LNCaP clone FGC (cell line): ENCODE results near the gene GMDS.

Experiments
- DNase-seq: peaks from one replicate; pipeline ENCODE4 v3.0.0-alpha.2; 2011; ENCODE audit warnings: low read depth
- H3K4me3 ChIP-seq: 2 replicates; pipeline ENCODE4 v1.5.1; 2011; ENCODE audit warnings: mild to moderate bottlenecking, low read depth, low read length, control low read depth
- TF ChIP-seq, protein P1 (sequence below): IDR thresholded peaks from 2 replicates; pipeline ENCODE4 v1.5.1; 2012; ENCODE audit warnings: mild to moderate bottlenecking; ENCODE audit not compliant: control insufficient read depth, insufficient read depth; ENCODE audit errors: extremely low read depth

The GMDS gene

DNA sequence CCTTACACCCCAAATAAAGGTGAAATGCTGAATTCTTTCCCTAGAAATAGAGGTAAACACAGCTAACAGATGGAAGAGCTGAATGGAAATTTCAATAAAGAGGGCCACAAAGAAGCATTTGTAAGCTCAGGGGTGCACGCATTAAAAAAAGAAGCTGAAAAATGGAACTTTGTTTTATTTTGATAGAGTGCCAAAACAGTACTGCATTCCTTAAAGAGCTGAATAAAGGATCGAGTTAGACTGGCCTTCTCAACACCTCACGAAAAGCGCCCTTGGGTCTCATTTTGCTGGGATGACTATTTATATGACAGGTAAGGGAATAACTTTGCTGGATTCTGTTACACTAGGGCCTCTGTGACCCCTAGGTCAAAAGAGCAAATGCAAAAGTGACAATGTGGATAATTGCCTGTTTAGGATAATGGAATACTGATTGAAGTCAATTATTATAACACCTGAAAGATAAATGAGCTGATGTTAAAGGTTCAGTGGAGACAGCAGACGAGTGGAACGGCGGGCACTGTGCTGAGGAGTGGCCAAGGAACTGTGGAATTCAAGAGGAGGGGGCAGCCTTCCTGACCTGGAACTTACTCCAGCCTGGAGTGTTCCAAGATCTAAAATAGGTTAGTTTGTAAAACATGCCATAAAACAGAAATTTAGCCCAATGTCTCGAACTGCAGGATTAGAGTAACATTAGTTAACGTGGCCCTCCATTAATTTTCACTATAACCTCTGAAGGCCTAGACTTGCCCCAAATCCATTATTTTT is 467.3 kb downstream of the GMDS start:
- H3K4me3 ChIP-seq: no peak overlapping the region
- DNase-seq: no peak
- TF ChIP-seq, protein P1, sequence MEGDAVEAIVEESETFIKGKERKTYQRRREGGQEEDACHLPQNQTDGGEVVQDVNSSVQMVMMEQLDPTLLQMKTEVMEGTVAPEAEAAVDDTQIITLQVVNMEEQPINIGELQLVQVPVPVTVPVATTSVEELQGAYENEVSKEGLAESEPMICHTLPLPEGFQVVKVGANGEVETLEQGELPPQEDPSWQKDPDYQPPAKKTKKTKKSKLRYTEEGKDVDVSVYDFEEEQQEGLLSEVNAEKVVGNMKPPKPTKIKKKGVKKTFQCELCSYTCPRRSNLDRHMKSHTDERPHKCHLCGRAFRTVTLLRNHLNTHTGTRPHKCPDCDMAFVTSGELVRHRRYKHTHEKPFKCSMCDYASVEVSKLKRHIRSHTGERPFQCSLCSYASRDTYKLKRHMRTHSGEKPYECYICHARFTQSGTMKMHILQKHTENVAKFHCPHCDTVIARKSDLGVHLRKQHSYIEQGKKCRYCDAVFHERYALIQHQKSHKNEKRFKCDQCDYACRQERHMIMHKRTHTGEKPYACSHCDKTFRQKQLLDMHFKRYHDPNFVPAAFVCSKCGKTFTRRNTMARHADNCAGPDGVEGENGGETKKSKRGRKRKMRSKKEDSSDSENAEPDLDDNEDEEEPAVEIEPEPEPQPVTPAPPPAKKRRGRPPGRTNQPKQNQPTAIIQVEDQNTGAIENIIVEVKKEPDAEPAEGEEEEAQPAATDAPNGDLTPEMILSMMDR: no peak

DNA sequence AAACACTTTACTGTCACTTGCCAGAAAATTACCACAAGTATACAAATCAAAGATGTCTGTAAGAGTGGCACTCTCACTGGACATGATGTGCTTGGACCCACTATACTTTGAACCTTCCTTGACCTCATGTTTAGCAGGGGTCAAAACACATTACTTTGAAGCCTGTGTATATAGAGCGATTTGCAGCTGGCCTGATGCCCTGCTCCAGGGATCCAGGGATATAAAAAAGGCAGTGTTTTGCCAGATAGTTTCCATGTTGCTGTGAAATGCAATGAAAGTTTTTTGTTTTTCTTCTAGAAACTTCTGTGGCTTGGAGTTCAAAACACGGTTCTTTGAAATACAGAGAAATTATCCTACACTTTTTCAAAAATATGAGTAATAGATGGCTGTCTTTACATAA is 470.0 kb downstream of the GMDS start:
- TF ChIP-seq, protein P1: no peak
- DNase-seq: no peak
- H3K4me3 ChIP-seq: no peak overlapping the region

DNA sequence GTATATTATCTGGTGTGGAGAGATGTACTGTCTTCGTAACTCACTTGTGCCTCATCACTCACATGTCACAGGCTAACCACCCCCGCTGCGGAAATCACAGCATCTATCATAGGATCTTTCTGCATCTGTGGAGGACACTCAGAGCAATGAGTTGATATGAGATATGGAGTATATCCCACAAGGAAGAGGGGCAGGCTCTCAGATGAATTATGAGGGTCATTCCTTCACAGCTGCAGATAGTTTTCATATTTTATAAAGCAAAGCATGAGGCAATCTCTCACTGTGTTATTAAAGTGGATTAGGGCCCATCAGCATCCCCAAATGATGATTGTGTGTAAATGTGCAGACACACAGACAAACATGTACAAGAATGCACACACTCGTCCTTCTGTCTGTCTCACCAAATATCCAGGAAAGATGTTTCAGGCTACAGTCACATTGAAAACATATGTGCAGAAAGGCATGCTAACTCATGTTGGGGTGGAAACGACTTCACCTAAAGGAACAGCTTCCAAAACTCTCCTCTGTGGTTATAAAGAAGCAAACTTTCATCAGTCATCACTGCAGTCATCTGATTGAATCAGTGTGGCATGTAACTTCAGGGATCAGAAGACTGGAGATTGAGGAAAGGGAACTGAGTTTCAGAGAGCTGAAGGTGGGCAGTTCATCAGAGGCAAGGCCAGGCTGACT is 471.0 kb downstream of the GMDS start:
- no peak overlapping the region for H3K4me3 ChIP-seq
- TF ChIP-seq, protein P1: no peak
- no peak for DNase-seq

DNA sequence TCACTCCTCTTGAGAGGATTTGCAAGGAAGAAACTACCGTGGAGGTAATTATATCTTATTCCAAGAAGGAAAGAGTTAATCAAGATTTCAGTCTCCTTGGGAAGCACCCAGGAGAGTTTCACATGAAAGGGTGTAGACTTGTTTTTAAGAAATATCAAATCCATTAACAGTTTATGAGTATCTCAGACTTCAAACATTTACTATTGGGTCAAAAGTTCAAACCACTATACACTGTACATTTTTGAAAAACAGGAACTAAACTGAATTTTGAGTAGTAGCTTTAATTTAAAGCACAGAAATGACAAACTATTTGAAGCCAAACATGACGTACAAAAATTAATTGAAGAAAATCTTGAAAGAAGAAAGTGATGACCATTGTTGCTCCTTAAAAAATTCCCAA is 471.7 kb downstream of the GMDS start:
- TF ChIP-seq, protein P1: no peak
- DNase-seq: no peak
- H3K4me3 ChIP-seq: no peak overlapping the region

DNA sequence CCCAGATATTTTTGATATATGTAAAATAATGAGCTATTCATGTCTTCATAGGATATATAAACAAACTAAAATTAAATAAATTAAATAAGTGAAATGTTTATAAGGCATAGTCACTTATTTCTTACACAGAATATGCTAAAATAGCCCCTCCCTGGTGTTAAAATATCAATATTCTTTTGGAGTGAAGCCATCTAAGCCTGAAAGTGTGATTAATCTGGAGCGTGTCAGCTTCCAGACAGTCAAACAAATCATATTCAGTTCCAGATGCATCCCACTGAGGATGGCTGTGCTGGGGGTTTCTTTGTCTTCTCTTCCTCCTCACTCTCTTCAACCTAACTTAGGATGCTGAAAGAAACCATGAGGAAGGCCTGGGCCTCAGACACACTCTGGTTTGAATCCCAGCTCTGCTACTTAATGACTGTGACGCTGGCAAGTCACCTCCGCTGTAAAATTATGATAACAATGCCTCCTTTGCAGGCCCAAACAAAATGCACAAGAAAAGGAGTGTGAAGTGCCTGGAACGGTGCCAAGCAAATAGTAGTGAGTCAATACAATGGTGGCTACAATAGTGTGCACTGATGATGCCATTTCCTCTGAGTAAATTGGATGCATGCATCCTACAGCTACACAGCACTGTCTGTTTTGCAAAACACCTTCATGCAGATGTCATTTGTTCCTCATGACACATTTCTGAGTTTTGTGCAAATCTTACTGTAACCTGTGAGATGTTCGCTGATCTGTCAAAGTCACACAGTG is 474.3 kb downstream of the GMDS start:
- H3K4me3 ChIP-seq: no peak overlapping the region
- TF ChIP-seq, protein P1: no peak
- DNase-seq: no peak

DNA sequence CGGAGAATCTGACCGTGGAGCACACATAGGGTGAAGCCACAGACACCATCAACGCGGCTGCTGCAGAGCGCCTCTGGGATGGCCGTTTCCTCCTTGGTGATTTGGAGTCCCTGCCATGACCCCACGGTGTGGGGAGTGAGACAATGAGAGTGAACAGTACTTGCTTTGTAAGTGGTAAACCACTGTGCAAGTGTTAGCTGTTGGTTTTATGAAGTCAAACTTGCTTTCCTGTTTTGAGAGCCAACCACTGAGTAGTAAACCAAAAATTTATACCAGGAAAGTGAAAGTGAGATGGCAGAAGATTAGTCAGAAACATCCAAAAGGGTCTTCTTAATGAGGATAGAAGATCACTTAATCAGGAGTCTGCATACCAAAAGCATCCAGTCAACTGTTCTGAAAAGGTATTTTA is 475.0 kb downstream of the GMDS start:
- TF ChIP-seq, protein P1: no peak
- DNase-seq: no peak
- no peak overlapping the region for H3K4me3 ChIP-seq
